D721Med (cell line): ENCODE results near the gene AFMID.

Source experiments
- DNase-seq: peaks from one replicate; pipeline ENCODE4 v3.0.0; 2011; ENCODE audit warnings: low spot score; ENCODE audit not compliant: insufficient read length
- FAIRE-seq: peaks from 2 replicates; lab custom pipeline; 2011; peaks lifted over from hg19 to GRCh38; lab: Jason Lieb, UNC
- TF ChIP-seq, protein P1 (sequence below): IDR thresholded peaks from 2 replicates; pipeline ENCODE4 v1.5.1; 2012; ENCODE audit warnings: mild to moderate bottlenecking, control low read depth; ENCODE audit not compliant: insufficient read depth; ENCODE audit errors: missing control alignments

AFMID gene

GRCh38 chr17:78172249-78173051, 14.7 kb upstream of the AFMID start:
- FAIRE-seq (no peak), DNase-seq (no peak)
- TF ChIP-seq, protein P1, sequence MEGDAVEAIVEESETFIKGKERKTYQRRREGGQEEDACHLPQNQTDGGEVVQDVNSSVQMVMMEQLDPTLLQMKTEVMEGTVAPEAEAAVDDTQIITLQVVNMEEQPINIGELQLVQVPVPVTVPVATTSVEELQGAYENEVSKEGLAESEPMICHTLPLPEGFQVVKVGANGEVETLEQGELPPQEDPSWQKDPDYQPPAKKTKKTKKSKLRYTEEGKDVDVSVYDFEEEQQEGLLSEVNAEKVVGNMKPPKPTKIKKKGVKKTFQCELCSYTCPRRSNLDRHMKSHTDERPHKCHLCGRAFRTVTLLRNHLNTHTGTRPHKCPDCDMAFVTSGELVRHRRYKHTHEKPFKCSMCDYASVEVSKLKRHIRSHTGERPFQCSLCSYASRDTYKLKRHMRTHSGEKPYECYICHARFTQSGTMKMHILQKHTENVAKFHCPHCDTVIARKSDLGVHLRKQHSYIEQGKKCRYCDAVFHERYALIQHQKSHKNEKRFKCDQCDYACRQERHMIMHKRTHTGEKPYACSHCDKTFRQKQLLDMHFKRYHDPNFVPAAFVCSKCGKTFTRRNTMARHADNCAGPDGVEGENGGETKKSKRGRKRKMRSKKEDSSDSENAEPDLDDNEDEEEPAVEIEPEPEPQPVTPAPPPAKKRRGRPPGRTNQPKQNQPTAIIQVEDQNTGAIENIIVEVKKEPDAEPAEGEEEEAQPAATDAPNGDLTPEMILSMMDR: no peak

DNA sequence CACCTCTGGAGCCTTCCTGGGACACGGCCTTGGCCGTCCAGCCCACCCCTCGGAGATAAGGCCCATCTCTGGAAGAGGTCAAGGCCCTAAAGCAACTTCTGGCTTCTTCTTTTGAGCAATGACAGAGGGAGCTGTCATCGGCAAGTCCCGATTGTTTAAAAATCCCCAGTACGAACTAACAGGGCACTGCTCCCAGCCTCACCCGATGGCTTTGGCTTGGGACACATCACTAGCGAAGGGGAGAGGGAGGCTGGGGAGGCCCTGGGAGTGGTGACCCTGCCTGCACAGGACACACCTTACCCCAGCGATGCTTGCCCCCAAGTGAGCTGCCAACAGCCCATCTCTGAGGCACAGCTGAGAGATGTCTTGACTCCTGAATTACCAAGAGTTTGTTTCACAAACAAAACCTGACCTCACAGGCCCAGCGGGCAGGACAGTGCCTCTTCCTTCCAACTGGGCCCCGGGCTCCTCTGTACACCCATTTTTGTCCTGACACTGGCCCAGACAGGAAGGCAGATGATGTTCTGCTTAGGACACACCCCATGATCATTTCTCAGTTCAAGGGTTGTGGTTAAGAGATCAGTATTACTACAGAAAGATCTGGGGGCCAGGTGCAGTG, 14.0 kb upstream of the AFMID start:
- no peak for FAIRE-seq
- DNase-seq: no peak
- TF ChIP-seq, protein P1: no peak

- no peak for DNase-seq
- TF ChIP-seq, protein P1: no peak
- no peak for FAIRE-seq
Observed at GRCh38 chr17:78174346-78174869, 12.8 kb upstream of the AFMID start.

DNA sequence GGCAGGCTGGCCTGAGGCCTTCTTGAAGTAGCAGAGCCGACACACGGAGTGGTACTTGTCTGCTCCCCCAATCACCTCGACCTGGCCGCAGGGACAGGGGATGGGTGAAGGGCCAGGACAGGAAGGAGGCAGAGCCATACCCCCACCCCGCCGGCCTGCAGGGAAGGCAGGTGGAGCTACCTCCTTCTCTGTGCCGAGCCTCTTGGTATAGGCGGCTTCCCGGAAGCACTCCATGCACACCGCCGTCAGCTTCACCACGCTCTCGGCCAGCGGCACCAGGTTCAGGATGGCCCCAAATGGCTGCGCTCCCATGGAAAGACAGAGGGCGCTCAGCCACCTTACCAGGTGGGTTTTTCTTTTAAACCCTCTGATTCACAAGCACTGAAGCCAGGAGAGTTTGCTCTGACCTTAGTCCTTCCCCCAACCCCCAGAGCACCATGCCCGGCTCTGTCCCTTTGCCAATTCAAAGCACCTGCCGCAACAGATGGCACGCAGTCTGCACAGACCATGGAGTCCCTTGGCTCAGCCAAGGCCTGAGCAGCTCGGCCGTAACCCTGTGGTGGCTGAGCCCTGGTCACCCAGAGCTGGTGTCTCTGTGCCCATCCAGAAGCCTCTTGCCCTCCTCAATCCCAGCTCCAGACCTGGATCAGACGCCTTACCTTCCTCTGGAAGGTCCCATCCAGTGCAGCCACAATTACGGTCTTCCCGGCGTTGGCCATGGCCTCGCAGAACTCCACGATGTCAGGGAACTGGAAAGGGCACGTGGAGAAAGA, 12.1 kb upstream of the AFMID start:
- DNase-seq (no peak), FAIRE-seq (no peak)
- TF ChIP-seq, protein P1: peak; percentile 32

DNA sequence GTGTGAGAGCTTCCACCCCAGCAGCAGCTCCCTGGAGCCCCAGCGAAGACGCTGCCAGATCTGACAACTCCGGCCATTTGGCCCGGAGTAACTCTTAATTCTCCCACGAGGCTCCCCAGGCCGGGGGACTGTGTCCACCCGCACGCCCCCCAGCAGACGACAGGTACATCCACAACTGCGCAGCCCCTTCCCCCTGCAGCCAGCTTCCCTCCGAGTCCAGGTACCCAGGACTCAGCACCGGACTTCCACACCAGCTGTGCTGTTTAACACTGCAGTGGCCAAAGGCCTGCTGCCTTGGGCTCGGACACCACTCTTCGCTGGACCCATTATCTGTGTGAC, 11.6 kb upstream of the AFMID start:
- DNase-seq (no peak), FAIRE-seq (no peak)
- TF ChIP-seq, protein P1: no peak

- no peak for DNase-seq
Observed at GRCh38 chr17:78176548-78177025, 10.6 kb upstream of the AFMID start.

More at GRCh38 chr17:78176548-78177025, 10.6 kb upstream of the AFMID start:
- TF ChIP-seq, protein P1: peak; percentile 95
- no peak for FAIRE-seq
